Right renal cortex interstitium (tissue), 3 donors: ENCODE measurements around the gene GARS1. TPM values are rescaled to one million over a fixed set of nuclear protein-coding genes. Genes with fewer than 3 reads are reported as not detected.

Experiments
- DNase-seq, 3 donors: peaks; one replicate each; pipeline ENCODE4 v3.0.0-alpha.2; 2013; ENCODE audit warnings: low read depth in 3 of 3, low spot score in 2 of 3
- polyA plus RNA-seq, 3 donors: library from polyadenylated mRNA; unstranded; fragments of 120-200 nt; gene quantifications; one replicate each; pipeline ENCODE4 v1.2.1, GENCODE V29; 2013; ENCODE audit not compliant: insufficient read length in 3 of 3

The GARS1 gene
- polyA plus RNA-seq, 3 donors: 95.8 to 101 (median 98.7) TPM

- DNase-seq: no peak
These were observed 79.7 kb downstream of the GARS1 start for GRCh38 chr7:30674420-30674819.

DNA sequence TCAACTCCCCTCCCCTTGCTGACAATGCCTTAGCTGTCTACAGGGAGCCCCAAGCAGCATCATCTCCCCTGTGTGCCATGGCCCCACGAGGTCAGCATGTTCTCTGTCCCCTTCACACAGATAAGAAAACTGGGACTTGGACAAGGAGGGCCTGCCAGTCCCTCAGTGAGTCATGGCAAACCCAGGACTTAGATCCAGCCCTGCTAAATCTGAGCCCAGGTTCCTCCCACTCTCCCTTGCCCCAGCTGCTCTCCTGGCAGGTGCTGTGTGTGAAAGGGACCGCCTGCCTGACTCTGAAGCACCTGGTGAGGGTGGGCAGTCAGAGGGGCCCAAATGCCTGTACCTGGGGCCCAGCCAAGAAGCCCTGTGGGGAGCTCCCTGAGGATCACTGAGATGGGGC, 80.2 kb downstream of the GARS1 start:
- no peak for DNase-seq

DNA sequence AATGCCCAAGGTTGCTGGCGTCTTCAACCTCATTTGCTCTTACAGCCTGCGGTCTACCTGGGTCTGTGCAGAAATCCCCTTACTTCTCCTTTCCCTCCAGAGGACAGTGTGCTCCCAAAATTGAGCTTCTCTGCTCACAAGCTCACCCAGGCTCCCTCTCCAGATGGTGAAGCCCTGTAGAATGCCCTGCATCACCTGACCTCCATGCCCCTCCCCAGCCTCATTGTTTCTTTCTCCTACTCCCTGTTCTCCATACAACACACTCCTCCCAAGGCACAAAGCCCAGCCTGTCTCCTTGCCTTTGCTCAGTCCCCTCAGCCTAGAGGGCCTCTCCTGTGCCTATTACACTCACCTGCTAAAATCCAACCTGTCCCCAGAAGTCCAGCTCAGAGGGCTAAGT, 84.1 kb downstream of the GARS1 start:
- no peak for DNase-seq

DNA sequence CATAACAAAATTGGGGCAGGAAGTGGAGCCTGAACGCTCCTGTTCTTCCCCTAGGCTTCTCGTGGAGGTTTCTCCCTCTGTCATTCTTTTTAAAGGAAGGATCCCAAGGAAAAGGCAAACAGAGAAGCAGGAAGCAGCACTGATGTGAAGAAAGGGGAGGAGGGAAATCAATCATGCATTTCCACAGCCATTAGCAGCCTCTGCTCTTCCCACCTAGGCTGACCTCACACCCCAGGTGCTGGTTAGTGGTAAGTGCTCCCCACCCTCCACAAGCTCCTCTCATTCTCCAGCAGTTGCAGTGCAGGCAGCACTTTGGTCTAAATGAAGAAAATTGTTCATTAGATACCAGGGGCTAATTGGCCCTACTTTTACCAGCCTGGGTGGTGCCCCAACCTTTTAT, 85.0 kb downstream of the GARS1 start:
- no peak for DNase-seq

- no peak for DNase-seq
These were observed 86.7 kb downstream of the GARS1 start for GRCh38 chr7:30681331-30681797.

GRCh38 chr7:30681815-30682211, 87.1 kb downstream of the GARS1 start:
- DNase-seq: no peak

GRCh38 chr7:30682212-30683083, 87.8 kb downstream of the GARS1 start, which contains the start of gene CRHR2:
TSS of gene CRHR2 (minus strand) at chr7:30682456. CDS start at chr7:30682280, 176 bp downstream.
- DNase-seq: no peak

DNA sequence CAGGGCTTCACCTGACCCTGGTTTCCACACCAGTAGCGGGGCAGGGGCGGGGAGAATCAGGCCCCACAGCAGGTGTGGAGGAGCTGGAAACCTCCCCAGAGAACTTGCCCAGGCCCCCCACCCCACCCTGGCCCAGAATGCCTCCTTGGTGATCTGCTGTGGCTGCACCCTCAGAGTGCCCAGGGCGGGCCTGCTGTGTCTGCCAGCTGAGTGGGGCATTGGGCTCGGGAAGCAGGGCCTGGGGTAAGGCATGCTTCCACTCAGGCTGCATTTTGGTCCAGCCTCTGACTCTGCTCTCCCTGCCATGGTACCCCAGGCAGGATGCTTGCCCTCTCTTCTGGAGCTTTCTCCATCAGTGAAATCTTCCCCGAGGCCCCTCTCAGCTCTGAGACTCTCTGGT, 88.6 kb downstream of the GARS1 start:
- DNase-seq: no peak

Other genes starting within 250 kb of the GARS1 start
- 1 to 10 TPM; 7.2 to 8.5 (median 8.1) TPM for gene NOD1, start 116.1 kb upstream of the GARS1 start, polyA plus RNA-seq
- gene GGCT, start 90.0 kb upstream of the GARS1 start, polyA plus RNA-seq: 10 to 100 TPM; 78.7 to 84.3 (median 79.2) TPM
- gene CRHR2, start 87.6 kb downstream of the GARS1 start, polyA plus RNA-seq: under 1 TPM in 1 of 3 donors, not detected in 2; 0.24 TPM
- 1 to 10 TPM; 1.1 to 1.4 (median 1.3) TPM for gene INMT, start 157.3 kb downstream of the GARS1 start, polyA plus RNA-seq
- gene MINDY4, start 176.5 kb downstream of the GARS1 start, polyA plus RNA-seq: 10 to 100 TPM; 10.7 to 11.4 (median 10.8) TPM